Measurements from ENCODE around the gene C3.
"Not testable (repeated sequence)": the region's sequence is repeated elsewhere in the genome, so short reads cannot be mapped to it uniquely, and the experiment has no call there.

Gene C3

DNA sequence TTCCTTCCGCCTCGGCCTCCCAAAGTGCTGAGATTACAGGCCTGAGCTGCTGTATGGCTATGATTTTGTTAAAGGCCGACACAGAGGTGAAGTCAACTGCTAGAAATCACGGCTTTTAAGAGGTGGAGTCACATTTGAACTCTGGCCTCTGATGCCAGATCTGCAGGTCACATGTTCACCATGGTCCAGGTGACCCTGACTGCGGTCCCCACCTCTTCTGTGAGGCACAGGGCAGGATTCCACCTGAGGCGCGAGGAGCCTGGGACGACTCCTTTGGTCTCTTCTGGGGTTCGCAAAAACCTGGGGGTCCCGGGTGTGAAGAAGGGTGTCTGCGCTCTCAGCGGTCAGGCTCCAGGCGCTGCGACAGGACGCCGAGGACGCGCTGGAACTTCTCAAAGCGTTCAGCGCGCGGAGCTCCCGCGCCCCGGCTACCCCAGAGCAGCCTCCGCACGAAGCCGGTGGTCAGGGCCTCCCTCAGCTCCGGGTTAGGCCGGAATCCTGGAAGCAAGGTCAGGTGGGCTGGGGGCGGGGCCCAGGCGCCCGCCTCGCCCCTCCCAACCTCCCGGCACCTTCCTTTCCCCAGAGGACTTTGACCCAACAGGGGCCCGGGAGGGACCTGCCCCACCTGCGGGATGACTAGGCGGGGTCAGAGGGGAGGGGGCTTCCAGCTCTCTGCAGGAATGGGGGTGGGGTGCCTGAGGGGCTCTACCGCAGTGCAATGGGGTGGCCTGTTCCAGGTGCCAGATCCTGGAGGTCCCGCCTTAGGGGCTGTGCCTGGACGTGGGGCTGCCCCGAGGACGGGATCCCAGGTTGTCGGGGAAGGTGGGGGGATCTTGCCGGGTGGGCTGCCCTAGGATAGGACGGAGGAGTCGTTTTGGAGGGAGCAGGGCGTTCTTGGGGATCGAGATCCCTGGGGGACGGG is 32.1 kb upstream of the C3 start:
- peak overlapping the region; percentile 49 for H3K4me3 ChIP-seq (ENCODE audit: low read length)
- TF ChIP-seq, protein P1, sequence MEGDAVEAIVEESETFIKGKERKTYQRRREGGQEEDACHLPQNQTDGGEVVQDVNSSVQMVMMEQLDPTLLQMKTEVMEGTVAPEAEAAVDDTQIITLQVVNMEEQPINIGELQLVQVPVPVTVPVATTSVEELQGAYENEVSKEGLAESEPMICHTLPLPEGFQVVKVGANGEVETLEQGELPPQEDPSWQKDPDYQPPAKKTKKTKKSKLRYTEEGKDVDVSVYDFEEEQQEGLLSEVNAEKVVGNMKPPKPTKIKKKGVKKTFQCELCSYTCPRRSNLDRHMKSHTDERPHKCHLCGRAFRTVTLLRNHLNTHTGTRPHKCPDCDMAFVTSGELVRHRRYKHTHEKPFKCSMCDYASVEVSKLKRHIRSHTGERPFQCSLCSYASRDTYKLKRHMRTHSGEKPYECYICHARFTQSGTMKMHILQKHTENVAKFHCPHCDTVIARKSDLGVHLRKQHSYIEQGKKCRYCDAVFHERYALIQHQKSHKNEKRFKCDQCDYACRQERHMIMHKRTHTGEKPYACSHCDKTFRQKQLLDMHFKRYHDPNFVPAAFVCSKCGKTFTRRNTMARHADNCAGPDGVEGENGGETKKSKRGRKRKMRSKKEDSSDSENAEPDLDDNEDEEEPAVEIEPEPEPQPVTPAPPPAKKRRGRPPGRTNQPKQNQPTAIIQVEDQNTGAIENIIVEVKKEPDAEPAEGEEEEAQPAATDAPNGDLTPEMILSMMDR (conservative IDR thresholded peaks at IDR 0.05; ENCODE audit: low read length) = no peak
- no peak for DNase-seq (ENCODE audit: low read depth)

- no peak overlapping the region for H3K4me3 ChIP-seq (ENCODE audit: low read length)
- DNase-seq (ENCODE audit: low read depth) = no peak
- TF ChIP-seq, protein P1 (conservative IDR thresholded peaks at IDR 0.05; ENCODE audit: low read length) = no peak
These were observed 30.7 kb upstream of the C3 start for GRCh38 chr19:6751189-6751588.

DNA sequence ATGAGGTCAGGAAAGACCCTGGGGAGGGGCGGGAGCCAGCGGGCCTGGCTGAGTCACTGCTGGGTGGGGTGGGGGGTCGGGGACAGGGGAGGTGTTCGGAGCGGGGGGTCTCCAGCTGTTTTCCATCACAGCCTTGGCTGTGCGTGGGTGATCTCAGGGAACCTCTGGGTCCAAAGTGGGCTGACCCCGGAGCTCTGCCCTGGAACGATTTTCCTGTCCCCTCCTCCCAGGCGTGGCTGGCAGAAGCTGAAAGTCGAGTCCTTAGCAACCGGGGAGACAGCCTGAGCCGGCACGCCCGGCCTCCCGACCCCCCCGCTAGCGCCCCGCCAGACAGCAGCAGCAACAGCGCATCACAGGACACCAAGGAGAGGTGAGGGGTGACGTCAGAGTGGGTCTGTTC is 29.6 kb upstream of the C3 start:
- H3K4me3 ChIP-seq (ENCODE audit: low read length) = no peak overlapping the region
- TF ChIP-seq, protein P1 (conservative IDR thresholded peaks at IDR 0.05; ENCODE audit: low read length) = no peak
- no peak for DNase-seq (ENCODE audit: low read depth)

DNA sequence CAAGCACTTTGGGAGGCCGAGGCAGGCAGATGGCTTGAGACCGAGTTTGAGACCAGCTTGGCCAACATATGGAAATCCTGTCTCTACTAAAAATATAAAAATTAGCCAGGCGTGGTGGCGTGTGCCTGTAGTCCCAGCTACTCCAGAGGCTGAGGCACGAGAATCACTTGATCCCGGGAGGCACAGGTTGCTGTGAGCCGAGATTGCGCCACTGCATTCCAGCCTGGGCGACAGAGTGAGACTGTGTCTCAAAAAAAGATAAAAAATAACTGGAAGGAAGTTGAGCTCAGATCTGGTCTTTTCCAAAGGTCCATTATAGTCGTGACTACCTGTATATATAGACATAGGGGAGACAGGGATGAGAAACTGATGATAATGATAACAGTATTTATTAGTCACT is 28.1 kb upstream of the C3 start:
- not testable (repeated sequence) for DNase-seq (ENCODE audit: low read depth); H3K4me3 ChIP-seq (ENCODE audit: low read length)

GRCh38 chr19:6745965-6746364 is 25.5 kb upstream of the C3 start:
- no peak for DNase-seq (ENCODE audit: low read depth)
- TF ChIP-seq, protein P1 (conservative IDR thresholded peaks at IDR 0.05; ENCODE audit: low read length) = no peak
- no peak overlapping the region for H3K4me3 ChIP-seq (ENCODE audit: low read length)

DNA sequence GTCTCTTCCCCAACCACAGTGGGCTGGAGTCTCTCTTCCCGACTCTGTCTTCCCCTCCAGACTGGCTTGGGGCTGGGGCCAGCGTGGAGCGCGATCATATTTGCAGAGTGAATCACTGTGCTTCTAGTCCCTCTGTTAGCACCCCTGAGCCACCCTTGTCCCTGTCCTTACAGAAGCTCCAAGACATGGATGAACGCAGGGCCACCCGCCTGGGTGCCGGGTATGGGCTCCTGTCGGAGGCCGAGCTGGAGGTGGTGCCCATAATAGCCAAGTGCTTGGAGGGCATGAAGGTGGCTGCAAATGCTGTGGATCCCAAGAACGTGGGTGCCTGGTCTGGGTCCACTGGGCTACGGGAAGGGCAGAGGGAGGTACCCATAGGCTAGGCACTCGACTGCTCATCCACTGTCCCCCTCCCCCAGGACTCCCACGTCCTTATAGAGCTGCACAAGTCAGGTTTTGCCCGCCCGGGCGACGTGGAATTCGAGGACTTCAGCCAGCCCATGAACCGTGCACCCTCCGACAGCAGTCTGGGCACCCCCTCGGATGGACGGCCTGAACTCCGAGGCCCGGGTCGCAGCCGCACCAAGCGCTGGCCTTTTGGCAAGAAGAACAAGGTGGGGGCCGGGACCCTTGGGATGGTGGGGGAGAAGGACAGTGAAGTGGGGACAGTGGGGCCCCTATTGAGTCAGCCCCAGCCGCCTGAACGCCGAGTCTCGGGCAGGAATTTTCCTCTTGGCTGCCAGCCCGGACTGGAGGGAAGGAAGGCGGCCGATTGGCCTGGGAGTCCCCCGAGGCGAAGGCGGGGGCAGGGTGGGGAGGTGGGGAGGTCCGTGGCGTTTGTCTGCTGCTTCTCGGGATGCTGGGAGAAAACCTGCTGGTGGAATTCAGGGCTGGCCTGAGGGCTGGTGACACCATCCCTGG is 24.2 kb upstream of the C3 start:
- peak overlapping the region; percentile 17 for H3K4me3 ChIP-seq (ENCODE audit: low read length)
- TF ChIP-seq, protein P1 (conservative IDR thresholded peaks at IDR 0.05; ENCODE audit: low read length) = no peak
- DNase-seq (ENCODE audit: low read depth) = peak; percentile 86

GRCh38 chr19:6743714-6744380 is 23.4 kb upstream of the C3 start:
- DNase-seq (ENCODE audit: low read depth) = no peak
- TF ChIP-seq, protein P1 (conservative IDR thresholded peaks at IDR 0.05; ENCODE audit: low read length) = no peak
- peak overlapping the region; percentile 16 for H3K4me3 ChIP-seq (ENCODE audit: low read length)
